ENCODE results near the gene TBC1D22B. TPM values are rescaled to one million over a fixed set of nuclear protein-coding genes. Genes with fewer than 3 reads are reported as not detected.
"Not testable (repeated sequence)": the region's sequence is repeated elsewhere in the genome, so short reads cannot be mapped to it uniquely, and the experiment has no call there.

TBC1D22B gene
- total and polyA plus RNA-seq, 4 donors, result 3.9 to 17.0 (median 7.7) TPM

- 79 to 87% methylated on average over 4 of the region's 4 CpGs for WGBS, 2 donors
- H3K4me3 ChIP-seq (ENCODE audit: low read length in 2 of 2), result no peak overlapping the region
- no peak overlapping the region for H3K27ac ChIP-seq (ENCODE audit: low read depth in 1 of 2, low read length in 2 of 2)
- no peak for DNase-seq
- H3K4me1 ChIP-seq (ENCODE audit: control insufficient read depth in 1 of 2, insufficient read depth in 2 of 2, low read length in 2 of 2), result no peaks in the 10 kb centered on the region
- no peak for ATAC-seq (ENCODE audit: low FRiP score)
- no peaks in the 10 kb centered on the region for H3K36me3 ChIP-seq (ENCODE audit: control insufficient read depth in 1 of 2, insufficient read depth in 2 of 2, low read length in 1 of 2)
- intact Hi-C loops (cut with DNase I), result no loop called here
- no peaks in the 10 kb centered on the region for H3K9me3 ChIP-seq (ENCODE audit: control insufficient read depth, low read length)
- no peaks in the 10 kb centered on the region for H3K27me3 ChIP-seq (ENCODE audit: control insufficient read depth in 1 of 2, insufficient read depth in 2 of 2, low read length in 1 of 2)
These were observed 42.4 kb downstream of the TBC1D22B start for GRCh38 chr6:37299990-37300389.

GRCh38 chr6:37302086-37302686 lies 44.6 kb downstream of the TBC1D22B start:
- Histone ChIP-seq H3K4me1 (ENCODE audit: control insufficient read depth in 1 of 2, insufficient read depth in 2 of 2, low read length in 2 of 2) (no peaks in the 10 kb centered on the region), H3K9me3 (ENCODE audit: control insufficient read depth, low read length) (no peaks in the 10 kb centered on the region), H3K36me3 (ENCODE audit: control insufficient read depth in 1 of 2, insufficient read depth in 2 of 2, low read length in 1 of 2) (no peaks in the 10 kb centered on the region), H3K27me3 (ENCODE audit: control insufficient read depth in 1 of 2, insufficient read depth in 2 of 2, low read length in 1 of 2) (no peaks in the 10 kb centered on the region), H3K4me3 (ENCODE audit: low read length in 2 of 2) (no peak overlapping the region), H3K27ac (ENCODE audit: low read depth in 1 of 2, low read length in 2 of 2) (no peak overlapping the region)
- intact Hi-C loops (cut with DNase I), result no loop called here
- whole genome bisulfite sequencing, 2 donors, result 97 to 100% methylated on average over 1 of the region's 1 CpG
- no peak for ATAC-seq (ENCODE audit: low FRiP score)
- no peak for DNase-seq

- H3K27me3 ChIP-seq (ENCODE audit: control insufficient read depth in 1 of 2, insufficient read depth in 2 of 2, low read length in 1 of 2), result no peaks in the 10 kb centered on the region
- H3K9me3 ChIP-seq (ENCODE audit: control insufficient read depth, low read length), result no peaks in the 10 kb centered on the region
- H3K36me3 ChIP-seq (ENCODE audit: control insufficient read depth in 1 of 2, insufficient read depth in 2 of 2, low read length in 1 of 2), result no peaks in the 10 kb centered on the region
- ATAC-seq (ENCODE audit: low FRiP score) (no peak), DNase-seq (no peak)
- intact Hi-C loops (cut with DNase I), result no loop called here
- peaks cover 0 to 5% of the 10 kb centered on the region in 2 donors for H3K4me1 ChIP-seq (ENCODE audit: control insufficient read depth in 1 of 2, insufficient read depth in 2 of 2, low read length in 2 of 2)
- WGBS, 2 donors, result 59 to 62% methylated on average over 6 of the region's 6 CpGs
- H3K27ac ChIP-seq (ENCODE audit: low read depth in 1 of 2, low read length in 2 of 2), result no peak overlapping the region
- H3K4me3 ChIP-seq (ENCODE audit: low read length in 2 of 2), result no peak overlapping the region
These were observed 45.6 kb downstream of the TBC1D22B start for GRCh38 chr6:37303091-37303660.

GRCh38 chr6:37303891-37304503 lies 46.4 kb downstream of the TBC1D22B start:
- H3K4me1 ChIP-seq (ENCODE audit: control insufficient read depth in 1 of 2, insufficient read depth in 2 of 2, low read length in 2 of 2), result peaks cover 0 to 8% of the 10 kb centered on the region in 2 donors
- no peak for DNase-seq
- no peak for ATAC-seq (ENCODE audit: low FRiP score)
- no peaks in the 10 kb centered on the region for H3K27me3 ChIP-seq (ENCODE audit: control insufficient read depth in 1 of 2, insufficient read depth in 2 of 2, low read length in 1 of 2)
- no peak overlapping the region for H3K27ac ChIP-seq (ENCODE audit: low read depth in 1 of 2, low read length in 2 of 2)
- no peak overlapping the region for H3K4me3 ChIP-seq (ENCODE audit: low read length in 2 of 2)
- intact Hi-C loops (cut with DNase I), result no loop called here
- WGBS, 2 donors, result 43 to 53% methylated on average over 3 of the region's 3 CpGs
- no peaks in the 10 kb centered on the region for H3K36me3 ChIP-seq (ENCODE audit: control insufficient read depth in 1 of 2, insufficient read depth in 2 of 2, low read length in 1 of 2)
- no peaks in the 10 kb centered on the region for H3K9me3 ChIP-seq (ENCODE audit: control insufficient read depth, low read length)

- DNase-seq, result no peak
- Histone ChIP-seq H3K36me3 (ENCODE audit: control insufficient read depth in 1 of 2, insufficient read depth in 2 of 2, low read length in 1 of 2) (no peaks in the 10 kb centered on the region), H3K4me3 (ENCODE audit: low read length in 2 of 2) (no peak overlapping the region), H3K9me3 (ENCODE audit: control insufficient read depth, low read length) (no peaks in the 10 kb centered on the region), H3K4me1 (ENCODE audit: control insufficient read depth in 1 of 2, insufficient read depth in 2 of 2, low read length in 2 of 2) (peaks cover 0 to 8% of the 10 kb centered on the region in 2 donors), H3K27ac (ENCODE audit: low read depth in 1 of 2, low read length in 2 of 2) (no peak overlapping the region), H3K27me3 (ENCODE audit: control insufficient read depth in 1 of 2, insufficient read depth in 2 of 2, low read length in 1 of 2) (no peaks in the 10 kb centered on the region)
- WGBS, 2 donors, result 94 to 95% methylated on average over 7 of the region's 7 CpGs
- intact Hi-C loops (cut with DNase I), result no loop called here
- ATAC-seq (ENCODE audit: low FRiP score), result no peak
These were observed 47.2 kb downstream of the TBC1D22B start for GRCh38 chr6:37304766-37305165.

GRCh38 chr6:37305841-37306425 lies 48.4 kb downstream of the TBC1D22B start:
- Histone ChIP-seq H3K4me3 (ENCODE audit: low read length in 2 of 2) (no peak overlapping the region), H3K36me3 (ENCODE audit: control insufficient read depth in 1 of 2, insufficient read depth in 2 of 2, low read length in 1 of 2) (no peaks in the 10 kb centered on the region), H3K27me3 (ENCODE audit: control insufficient read depth in 1 of 2, insufficient read depth in 2 of 2, low read length in 1 of 2) (no peaks in the 10 kb centered on the region), H3K9me3 (ENCODE audit: control insufficient read depth, low read length) (no peaks in the 10 kb centered on the region), H3K27ac (ENCODE audit: low read depth in 1 of 2, low read length in 2 of 2) (no peak overlapping the region), H3K4me1 (ENCODE audit: control insufficient read depth in 1 of 2, insufficient read depth in 2 of 2, low read length in 2 of 2) (peaks cover 0 to 8% of the 10 kb centered on the region in 2 donors)
- intact Hi-C loops (cut with DNase I), result no loop called here
- ATAC-seq (ENCODE audit: low FRiP score), result no peak
- 93 to 95% methylated on average over 4 of the region's 4 CpGs for WGBS, 2 donors
- no peak for DNase-seq

GRCh38 chr6:37306624-37307222 lies 49.2 kb downstream of the TBC1D22B start:
- Histone ChIP-seq H3K4me3 (ENCODE audit: low read length in 2 of 2) (no peak overlapping the region), H3K4me1 (ENCODE audit: control insufficient read depth in 1 of 2, insufficient read depth in 2 of 2, low read length in 2 of 2) (peaks cover 0 to 8% of the 10 kb centered on the region in 2 donors), H3K36me3 (ENCODE audit: control insufficient read depth in 1 of 2, insufficient read depth in 2 of 2, low read length in 1 of 2) (no peaks in the 10 kb centered on the region), H3K27ac (ENCODE audit: low read depth in 1 of 2, low read length in 2 of 2) (no peak overlapping the region), H3K9me3 (ENCODE audit: control insufficient read depth, low read length) (no peaks in the 10 kb centered on the region), H3K27me3 (ENCODE audit: control insufficient read depth in 1 of 2, insufficient read depth in 2 of 2, low read length in 1 of 2) (no peaks in the 10 kb centered on the region)
- DNase-seq (no peak), ATAC-seq (ENCODE audit: low FRiP score) (no peak)
- intact Hi-C loops (cut with DNase I), result no loop called here
- 87 to 89% methylated on average over 4 of the region's 4 CpGs for WGBS, 2 donors

- intact Hi-C loops (cut with DNase I); ATAC-seq (ENCODE audit: low FRiP score); H3K36me3 ChIP-seq (ENCODE audit: control insufficient read depth in 1 of 2, insufficient read depth in 2 of 2, low read length in 1 of 2); H3K4me1 ChIP-seq (ENCODE audit: control insufficient read depth in 1 of 2, insufficient read depth in 2 of 2, low read length in 2 of 2); H3K4me3 ChIP-seq (ENCODE audit: low read length in 2 of 2); DNase-seq; H3K9me3 ChIP-seq (ENCODE audit: control insufficient read depth, low read length); H3K27me3 ChIP-seq (ENCODE audit: control insufficient read depth in 1 of 2, insufficient read depth in 2 of 2, low read length in 1 of 2): not testable (repeated sequence)
- peak overlapping the region; percentile 42 to 48 for H3K27ac ChIP-seq (ENCODE audit: low read depth in 1 of 2, low read length in 2 of 2)
- WGBS, 2 donors, result 77 to 79% methylated on average over 10 of the region's 10 CpGs
These were observed 49.9 kb downstream of the TBC1D22B start for GRCh38 chr6:37307484-37307883.

Measured in aorta (tissue), 5 donors.